Hepatocyte (in vitro differentiated cells): ENCODE measurements around the gene AUTS2.

ENCODE experiments used
- CTCF ChIP-seq: fragments of 200-600 bp; sonication (generic); IDR thresholded peaks from 2 replicates; pipeline ENCODE4 v1.5.1; 2016; ENCODE audit warnings: antibody characterized with exemption, mild to moderate bottlenecking; ENCODE audit not compliant: poor library complexity
- EZH2 ChIP-seq: fragments of 200-600 bp; sonication (generic); IDR thresholded peaks from 2 replicates; pipeline ENCODE4 v1.6.1; 2016; ENCODE audit warnings: antibody characterized with exemption, mild to moderate bottlenecking, borderline replicate concordance
- EZH2phosphoT487 ChIP-seq: fragments of 200-600 bp; sonication (generic); IDR thresholded peaks from one replicate; pipeline ENCODE4 v1.6.1; 2018; ENCODE audit warnings: antibody characterized with exemption, mild to moderate bottlenecking, low read depth, moderate library complexity; ENCODE audit not compliant: unreplicated experiment, severe bottlenecking

- TF ChIP-seq CTCF = no peak
- no peak for TF ChIP-seq EZH2
- TF ChIP-seq EZH2phosphoT487 = no peak
Measured at GRCh38 chr7:70763961-70764691, 1165.9 kb downstream of the AUTS2 start.
